Astrocyte (in vitro differentiated cells and primary cell): ENCODE results near the gene CNDP2.
A peak's percentile ranks its signal among the peaks of the same experiment; 100 is the strongest.

Experiments
- CTCF ChIP-seq: IDR thresholded peaks from 2 replicates; pipeline ENCODE4 v1.5.1; 2011; ENCODE audit warnings: low read depth, mild to moderate bottlenecking, inconsistent platforms, low read length, moderate library complexity; ENCODE audit not compliant: insufficient read depth
- EZH2 ChIP-seq: IDR thresholded peaks from 2 replicates; pipeline ENCODE4 v1.6.1; 2012; ENCODE audit warnings: mild to moderate bottlenecking, low read length, inconsistent platforms; ENCODE audit not compliant: insufficient read depth

GRCh38 chr18:74459889-74460288 lies 36.3 kb upstream of the CNDP2 start:
- TF ChIP-seq CTCF (peak; percentile 14), EZH2 (no peak)
